HG02623 (cell line): ENCODE measurements around the gene BDNF.
"Not testable (repeated sequence)": the region's sequence is repeated elsewhere in the genome, so short reads cannot be mapped to it uniquely, and the experiment has no call there.

Experiments used
- ATAC-seq: cut with Tn5 transposase; IDR thresholded peaks from one replicate; pipeline ENCODE4 v1.9.1; 2021; ENCODE audit warnings: moderate library complexity; ENCODE audit not compliant: unreplicated experiment

Gene BDNF

GRCh38 chr11:27700351-27701301, at the start of gene BDNF:
Gene BDNF, minus strand, starts transcription at chr11:27700455. Its CDS starts 41,891 bp downstream, at chr11:27658564.
- ATAC-seq = no peak

- ATAC-seq = no peak
Observed at GRCh38 chr11:27740362-27741013, 40.2 kb upstream of the BDNF start.

- no peak for ATAC-seq
Observed at GRCh38 chr11:27735281-27735680, 35.0 kb upstream of the BDNF start.

DNA sequence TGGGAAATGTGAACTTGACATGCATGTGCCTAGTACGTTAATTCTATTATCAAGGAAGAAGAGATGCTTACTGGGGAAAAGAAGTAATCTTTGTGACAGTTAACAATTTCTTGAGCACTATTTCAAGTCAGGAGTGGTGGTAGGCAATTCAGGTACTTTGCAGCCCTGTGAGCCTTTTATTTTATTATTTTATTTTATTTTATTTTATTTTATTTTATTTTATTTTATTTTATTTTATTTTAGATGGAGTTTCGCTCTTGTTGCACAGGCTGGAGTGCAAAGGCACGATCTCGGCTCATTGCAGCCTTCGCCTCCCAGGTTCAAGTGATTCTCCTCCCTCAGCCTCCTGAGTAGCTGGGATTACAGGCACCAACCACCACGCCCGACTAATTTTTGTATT, 31.5 kb upstream of the BDNF start:
- ATAC-seq = not testable (repeated sequence)

DNA sequence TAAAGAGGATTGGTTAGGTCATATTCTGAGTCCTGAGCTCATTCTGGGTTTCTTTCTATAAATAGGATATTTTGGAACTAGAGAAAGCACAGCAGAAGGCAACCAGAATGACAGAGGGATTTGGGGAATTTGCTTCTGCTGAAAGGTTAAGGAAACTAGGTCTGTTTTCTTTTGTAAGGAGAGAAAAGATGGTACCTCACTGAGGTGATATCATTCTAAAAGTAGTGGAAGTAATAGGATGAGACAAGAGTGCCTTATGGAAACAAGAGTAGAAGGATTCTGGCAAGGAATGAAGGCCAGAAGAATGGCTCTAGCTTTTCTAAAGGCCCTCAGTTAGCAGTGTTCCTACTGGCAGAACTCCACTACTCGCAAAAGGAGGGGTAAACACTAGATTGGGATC, 26.7 kb upstream of the BDNF start:
- ATAC-seq = no peak

DNA sequence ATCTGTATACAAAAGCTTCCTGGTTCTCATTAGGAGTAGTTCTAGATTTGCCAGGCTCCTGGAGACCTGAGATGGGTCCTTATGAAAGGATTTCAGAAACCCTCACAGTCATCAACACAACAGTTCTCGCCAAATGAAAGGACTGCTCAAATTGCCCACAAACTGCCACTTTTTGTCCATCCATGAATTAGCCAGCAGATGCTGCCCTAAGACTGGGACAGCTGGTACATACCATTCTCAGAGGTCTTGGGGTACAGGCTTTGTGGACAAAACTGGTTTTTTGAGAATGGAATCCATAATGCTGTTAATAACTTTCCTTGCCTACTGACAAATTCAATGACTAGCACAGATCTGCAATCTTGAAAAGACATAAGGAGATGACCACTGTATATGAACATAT, 23.4 kb upstream of the BDNF start:
- ATAC-seq = no peak

GRCh38 chr11:27722953-27723344, 22.7 kb upstream of the BDNF start:
- ATAC-seq = no peak

DNA sequence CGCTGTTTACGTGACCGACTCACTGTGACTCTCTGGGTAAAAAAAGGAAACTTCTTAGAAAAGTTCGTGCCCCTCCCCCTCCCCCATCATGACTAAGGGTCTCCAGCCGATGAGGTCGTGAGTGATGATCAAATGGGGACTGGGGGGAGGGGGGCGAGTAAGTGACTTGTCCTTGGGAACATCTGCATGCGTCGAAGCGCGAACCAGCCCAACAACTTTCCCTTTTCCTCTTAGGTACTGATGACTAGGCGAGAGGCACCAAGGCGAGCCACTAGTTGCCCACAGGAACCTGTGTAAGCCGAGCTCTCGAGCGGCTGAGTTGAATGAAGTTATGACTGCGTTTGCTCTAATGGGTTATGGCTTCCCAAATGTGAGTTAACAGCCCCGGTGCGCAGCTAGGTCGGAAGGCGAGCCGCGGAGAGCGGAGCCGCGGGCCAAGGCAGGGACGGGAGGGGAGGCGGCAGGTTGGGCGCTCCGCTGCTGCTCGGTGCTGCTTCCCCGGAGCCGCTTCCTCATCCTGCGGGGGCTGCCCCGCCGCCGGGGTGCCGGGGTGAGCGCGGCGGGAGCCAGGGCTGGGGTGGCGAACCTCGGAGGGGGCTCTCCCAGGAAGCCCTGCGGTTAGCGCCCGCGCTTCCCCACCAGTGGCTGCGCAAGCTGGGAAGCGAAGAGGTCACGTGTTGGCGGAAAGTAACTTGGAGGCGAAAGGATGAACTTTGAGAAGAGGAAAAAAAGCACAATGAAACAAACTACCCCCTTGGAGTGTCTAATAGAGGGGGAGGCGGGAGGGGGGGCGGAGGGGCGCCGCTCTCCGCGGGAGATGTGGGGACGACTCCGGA, 22.1 kb upstream of the BDNF start:
- no peak for ATAC-seq

DNA sequence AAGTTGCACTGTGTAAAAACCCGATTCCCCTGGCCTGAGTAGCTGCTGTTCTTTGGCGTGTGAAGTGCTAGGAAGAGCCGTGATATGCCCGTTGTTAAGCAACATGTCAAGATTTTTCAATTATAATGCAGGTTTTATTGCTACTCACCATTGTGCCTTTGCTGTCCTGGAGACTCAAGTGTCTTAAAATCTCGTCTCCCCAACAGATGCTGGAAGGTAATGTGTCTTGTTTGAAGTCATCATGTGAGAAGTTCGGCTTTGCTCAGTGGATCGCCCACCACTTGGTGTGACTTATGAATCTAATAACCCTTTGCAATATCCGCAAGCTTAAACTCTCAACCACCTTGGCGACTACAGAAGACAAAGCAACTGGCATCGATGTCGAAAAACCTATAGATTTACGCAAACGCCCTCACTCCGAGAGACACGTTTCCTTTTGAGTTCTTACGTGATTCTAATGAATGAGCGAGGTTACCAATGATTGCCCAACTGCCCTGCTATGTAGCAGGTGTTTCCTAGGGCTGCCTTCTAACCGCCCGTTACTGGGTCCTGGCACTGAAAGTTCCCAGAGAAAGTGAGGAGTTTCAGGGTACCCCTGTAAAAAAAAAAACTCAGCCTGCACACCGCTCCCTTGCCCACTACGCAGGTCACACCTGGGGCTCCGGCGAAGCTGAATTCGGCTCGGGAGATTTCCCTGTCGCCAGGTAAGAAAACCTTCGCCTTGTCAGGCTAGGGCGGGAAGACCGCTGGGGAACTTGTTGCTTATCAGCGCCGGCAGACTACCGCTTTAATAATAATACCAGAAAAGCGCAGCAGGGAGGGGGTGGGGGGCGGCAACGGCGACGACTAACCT, 21.2 kb upstream of the BDNF start:
- ATAC-seq = no peak

- no peak for ATAC-seq
Observed at GRCh38 chr11:27720277-27720830, 20.1 kb upstream of the BDNF start.

GRCh38 chr11:27719546-27719925, 19.3 kb upstream of the BDNF start:
- ATAC-seq = no peak

GRCh38 chr11:27718863-27719545, 18.7 kb upstream of the BDNF start:
- no peak for ATAC-seq

GRCh38 chr11:27718346-27718862, 18.1 kb upstream of the BDNF start:
- ATAC-seq = no peak

GRCh38 chr11:27717801-27718229, 17.6 kb upstream of the BDNF start:
- no peak for ATAC-seq

- ATAC-seq = no peak
Observed at GRCh38 chr11:27717377-27717776, 17.1 kb upstream of the BDNF start.

DNA sequence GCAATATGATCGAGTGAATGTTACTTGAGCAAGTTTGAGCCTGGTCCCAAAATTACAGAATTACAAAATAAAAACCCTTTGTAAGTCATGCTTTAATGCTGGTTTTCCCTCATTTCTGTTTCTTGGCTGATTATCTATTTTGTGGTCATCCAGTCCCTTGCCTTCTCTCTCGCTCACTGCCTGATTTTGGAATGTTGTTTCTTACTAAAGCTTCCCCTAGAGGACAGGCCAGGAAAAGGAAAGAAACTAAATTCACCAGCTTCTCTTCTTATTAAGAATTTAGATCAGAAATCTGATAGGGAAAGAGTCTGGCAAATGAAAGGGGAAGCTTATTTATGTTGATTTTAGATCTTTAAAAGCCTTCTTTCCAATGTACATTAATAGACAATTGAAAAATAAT, 16.6 kb upstream of the BDNF start:
- no peak for ATAC-seq

GRCh38 chr11:27716216-27716615, 16.0 kb upstream of the BDNF start:
- no peak for ATAC-seq

GRCh38 chr11:27711725-27712124, 11.5 kb upstream of the BDNF start:
- no peak for ATAC-seq

GRCh38 chr11:27710536-27710935, 10.3 kb upstream of the BDNF start:
- ATAC-seq = no peak
